Skeletal muscle cell (primary cell): Measurements from ENCODE around the gene TMEM218.
"Not testable (repeated sequence)": the region's sequence is repeated elsewhere in the genome, so short reads cannot be mapped to it uniquely, and the experiment has no call there.

Experiments used
- DNase-seq: peaks from one replicate; pipeline ENCODE4 v3.0.0-alpha.2; 2010; ENCODE audit warnings: low read depth
- H3K4me3 ChIP-seq: 2 replicates; pipeline ENCODE4 v1.5.1; 2011; ENCODE audit warnings: low read depth, mild to moderate bottlenecking, control low read depth, low read length, moderate library complexity

Gene TMEM218

DNA sequence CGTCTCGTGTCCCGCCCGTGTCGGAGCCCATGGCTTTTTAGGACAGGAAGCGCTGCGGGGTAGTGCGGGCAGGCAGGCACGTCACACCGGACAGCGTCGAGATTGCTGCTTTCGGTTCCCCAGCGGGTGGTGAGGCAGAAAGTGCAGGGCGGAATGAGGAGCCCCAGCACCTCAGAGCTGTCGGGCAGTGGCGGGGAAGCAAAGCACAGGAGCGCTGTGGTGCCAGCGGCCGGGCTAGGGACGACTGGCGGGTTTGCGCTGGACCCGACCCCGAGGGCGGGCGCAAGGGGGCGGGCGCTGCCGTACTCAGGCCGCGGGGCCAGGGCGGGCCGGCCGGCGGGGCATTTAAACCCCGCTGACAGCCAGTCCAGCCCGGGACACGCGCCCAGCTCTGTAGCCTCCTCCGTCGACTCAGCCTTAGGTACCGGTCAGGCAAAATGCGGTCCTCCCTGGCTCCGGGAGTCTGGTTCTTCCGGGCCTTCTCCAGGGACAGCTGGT lies 48.4 kb downstream of the TMEM218 start, which contains the start of gene SLC37A2:
TSS of gene SLC37A2 (plus strand) at position 375 of the 498 bp plus-strand sequence. CDS start at position 438, 63 bp downstream.
- no peak for DNase-seq
- peak within 1 kb of the TSS; percentile 65 for H3K4me3 ChIP-seq

- no peak for DNase-seq
- H3K4me3 ChIP-seq: peak overlapping the region; percentile 65
Measured at GRCh38 chr11:125062218-125062930, 49.1 kb downstream of the TMEM218 start.

- H3K4me3 ChIP-seq: no peak overlapping the region
- no peak for DNase-seq
Measured at GRCh38 chr11:125061281-125061680, 50.1 kb downstream of the TMEM218 start.

DNA sequence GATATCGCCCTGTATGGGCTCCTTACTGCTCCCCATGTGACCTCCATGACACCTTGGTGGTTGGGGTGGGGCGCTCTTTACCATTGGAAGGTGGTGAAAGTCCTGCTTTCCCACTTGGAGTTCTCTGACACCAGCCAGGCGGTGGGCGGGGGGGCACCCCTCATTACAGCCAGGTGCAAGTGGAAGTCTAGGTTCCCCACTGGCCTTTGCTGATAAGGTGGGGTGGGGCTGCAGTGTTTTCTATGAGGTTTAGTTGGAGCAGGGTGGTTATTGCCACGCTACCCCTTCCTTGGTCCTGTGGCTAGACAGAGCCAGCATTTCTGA lies 53.8 kb downstream of the TMEM218 start:
- no peak for DNase-seq

DNA sequence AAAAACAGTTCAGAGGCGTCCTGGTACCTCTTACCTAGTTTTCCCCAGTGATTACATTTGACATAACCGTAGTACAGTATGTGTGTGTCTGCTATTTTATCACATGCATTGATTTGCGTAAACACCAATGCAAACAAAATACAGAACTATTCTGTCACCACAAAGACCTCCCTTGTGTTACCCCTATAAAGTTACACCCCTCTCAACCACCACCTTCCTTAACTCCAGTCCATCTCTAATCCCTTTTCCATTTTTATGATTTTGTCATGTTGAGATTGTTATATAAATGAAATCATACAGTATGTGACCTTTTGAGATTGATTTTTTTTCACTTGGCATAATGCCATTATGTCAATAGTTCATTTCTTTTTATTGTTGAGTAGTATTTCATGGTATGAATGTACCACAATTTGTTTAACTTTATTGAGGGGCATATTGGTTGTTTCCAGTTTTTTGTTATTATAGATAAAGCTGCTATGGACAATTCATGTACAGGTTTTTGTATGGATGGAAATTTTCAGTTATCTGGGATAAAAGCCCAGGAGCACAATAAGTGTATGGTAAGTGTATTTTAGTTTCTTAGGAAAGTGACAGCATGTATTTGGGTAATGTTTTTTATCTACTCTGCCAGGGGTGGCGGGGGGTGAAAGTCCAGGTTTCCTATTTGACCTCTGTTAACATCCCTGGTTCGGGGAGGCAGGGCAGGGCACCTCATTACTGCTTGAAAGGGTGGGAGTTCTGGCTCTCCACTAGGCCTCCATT lies 54.3 kb downstream of the TMEM218 start:
- DNase-seq: no peak
- no peak overlapping the region for H3K4me3 ChIP-seq

More for the DNA sequence above, 53.8 kb downstream of the TMEM218 start:
- no peak overlapping the region for H3K4me3 ChIP-seq

- DNase-seq, H3K4me3 ChIP-seq: not testable (repeated sequence)
Measured at GRCh38 chr11:125056111-125056510, 55.3 kb downstream of the TMEM218 start.

GRCh38 chr11:125055107-125055715 lies 56.2 kb downstream of the TMEM218 start:
- H3K4me3 ChIP-seq: no peak overlapping the region
- DNase-seq: no peak

DNA sequence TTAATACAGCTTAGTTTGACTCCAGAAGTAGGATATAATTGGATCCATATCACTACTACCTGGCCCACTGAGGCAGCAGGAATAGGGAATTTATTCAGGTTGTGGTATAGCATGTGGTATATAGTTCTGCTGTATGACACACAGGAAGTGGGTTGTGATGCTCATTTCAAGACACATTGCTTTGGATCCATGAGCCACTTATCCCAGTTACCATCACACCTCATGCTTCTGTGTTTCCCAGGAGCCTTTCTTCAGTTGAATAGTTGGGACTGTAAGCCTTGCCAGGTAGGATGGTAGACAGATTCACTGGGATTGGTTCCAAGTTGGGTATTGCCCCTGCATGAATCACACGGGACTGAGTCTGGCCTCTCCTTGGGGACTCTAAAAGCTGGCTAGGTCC lies 58.3 kb downstream of the TMEM218 start:
- no peak for DNase-seq
- no peak overlapping the region for H3K4me3 ChIP-seq

DNA sequence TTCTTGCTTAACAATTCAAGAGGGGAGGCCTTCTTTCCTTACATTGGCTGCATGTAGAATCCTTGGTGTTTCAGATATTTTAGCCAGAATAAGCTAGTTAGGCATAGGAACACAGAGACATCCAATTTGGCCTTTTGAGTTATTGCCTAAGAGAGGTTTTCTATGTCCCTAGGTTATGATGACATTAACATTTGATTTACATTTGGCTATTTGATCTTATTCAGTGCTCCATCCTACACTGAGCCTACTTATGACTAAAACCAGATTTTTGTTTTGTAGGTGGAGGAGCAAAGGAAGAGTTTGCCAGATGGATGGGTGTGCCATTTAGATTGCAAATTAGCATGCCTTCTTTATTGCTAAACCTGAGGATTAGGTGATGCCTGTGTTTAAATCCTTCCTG lies 59.4 kb downstream of the TMEM218 start:
- no peak overlapping the region for H3K4me3 ChIP-seq
- DNase-seq: no peak

- H3K4me3 ChIP-seq: no peak overlapping the region
- no peak for DNase-seq
Measured at GRCh38 chr11:125049164-125049792, 62.1 kb downstream of the TMEM218 start.
